DMS114 treated with DMSO at 0.1 percent for 48 hours (cell line): ENCODE results near the gene STIMATE.

Source experiments
- DNase-seq: peaks from one replicate; lab custom pipeline; 2025; ENCODE audit not compliant: unreplicated experiment; lab: John Stamatoyannopoulos, UW

STIMATE gene

DNA sequence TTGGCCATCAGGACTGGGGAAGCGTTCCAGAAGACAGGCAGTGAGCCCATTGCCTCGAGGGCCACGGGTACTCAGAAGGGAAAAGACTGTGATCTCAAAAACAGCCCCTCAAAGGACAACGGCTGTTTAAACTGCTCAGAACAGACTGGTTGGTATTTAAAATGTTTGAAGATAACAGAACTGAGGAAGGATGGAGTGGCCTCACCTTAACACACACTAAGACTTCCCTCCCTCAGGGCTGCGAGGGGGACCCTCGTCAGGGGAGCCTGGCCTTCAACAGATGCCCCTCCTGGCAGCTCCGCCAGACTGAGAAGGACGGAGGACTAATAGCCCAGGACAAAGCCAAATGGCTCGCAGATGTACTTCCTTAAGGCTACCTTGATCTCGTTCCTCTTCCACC is 2.6 kb downstream of the STIMATE start:
- no peak for DNase-seq

DNA sequence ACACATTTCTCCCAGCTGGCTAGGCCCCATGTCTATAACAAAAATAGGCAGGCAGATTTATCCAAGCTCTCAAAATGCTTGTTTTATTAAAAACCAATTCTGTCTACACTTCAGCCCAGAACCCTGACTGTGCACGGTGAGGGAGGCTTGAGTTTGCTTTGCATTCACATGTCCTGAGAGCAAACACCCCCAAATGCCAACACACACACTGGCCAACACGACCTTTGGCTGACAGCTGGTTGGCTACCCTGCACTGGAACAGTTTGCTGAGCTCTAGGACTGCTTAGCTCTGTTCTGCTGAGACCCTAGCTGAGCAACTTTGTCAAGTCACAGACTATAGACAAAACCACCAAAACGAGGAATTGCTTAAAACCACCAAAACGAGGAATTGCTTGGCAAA is 3.6 kb downstream of the STIMATE start:
- DNase-seq: no peak

DNA sequence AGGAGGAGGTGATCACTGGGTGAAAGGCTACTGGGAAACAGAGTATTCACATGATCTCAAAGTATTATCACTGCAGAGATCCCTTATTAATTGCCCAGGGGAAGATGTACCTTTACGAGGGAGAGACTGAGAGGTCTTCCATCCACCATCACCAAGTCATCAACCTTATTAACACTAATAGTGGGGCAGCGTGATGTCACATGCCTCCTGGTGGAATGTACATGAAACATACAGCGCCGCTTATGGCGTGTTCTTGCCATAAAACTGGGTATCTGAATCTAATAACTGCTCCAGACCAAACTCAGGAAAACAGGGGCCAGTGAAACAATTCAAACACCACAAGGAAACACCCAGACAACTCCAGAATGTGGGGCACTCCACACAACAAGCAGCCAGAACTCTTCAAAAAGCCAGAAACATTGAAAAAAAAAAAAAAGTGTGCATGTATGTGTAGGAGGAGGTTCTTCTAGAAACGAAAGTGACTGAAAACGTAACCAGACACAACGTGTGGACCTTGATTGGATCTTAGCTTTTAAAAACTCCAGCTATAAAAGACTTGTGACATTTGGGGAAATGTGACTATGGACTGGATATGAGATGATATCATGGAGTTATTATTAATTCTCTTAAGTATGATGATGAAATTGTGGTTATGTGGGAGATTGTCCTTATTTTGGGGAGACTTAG is 4.6 kb downstream of the STIMATE start:
- DNase-seq: no peak

DNA sequence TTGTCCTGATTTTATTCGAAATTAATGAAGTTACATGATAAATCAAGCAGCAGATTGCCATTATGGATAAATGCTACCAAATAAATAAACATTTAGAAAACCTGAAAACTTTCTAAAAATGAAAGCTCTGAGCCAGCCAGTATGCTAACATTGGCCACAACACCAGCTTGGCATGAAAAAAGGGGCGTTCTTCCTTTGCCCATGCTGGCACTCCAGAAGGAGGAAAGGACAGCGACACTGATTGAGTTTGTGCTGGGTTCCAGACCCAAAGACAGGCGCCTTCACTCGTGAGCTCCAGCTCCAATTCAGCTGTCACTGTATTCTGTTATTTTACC is 5.1 kb downstream of the STIMATE start:
- no peak for DNase-seq

DNA sequence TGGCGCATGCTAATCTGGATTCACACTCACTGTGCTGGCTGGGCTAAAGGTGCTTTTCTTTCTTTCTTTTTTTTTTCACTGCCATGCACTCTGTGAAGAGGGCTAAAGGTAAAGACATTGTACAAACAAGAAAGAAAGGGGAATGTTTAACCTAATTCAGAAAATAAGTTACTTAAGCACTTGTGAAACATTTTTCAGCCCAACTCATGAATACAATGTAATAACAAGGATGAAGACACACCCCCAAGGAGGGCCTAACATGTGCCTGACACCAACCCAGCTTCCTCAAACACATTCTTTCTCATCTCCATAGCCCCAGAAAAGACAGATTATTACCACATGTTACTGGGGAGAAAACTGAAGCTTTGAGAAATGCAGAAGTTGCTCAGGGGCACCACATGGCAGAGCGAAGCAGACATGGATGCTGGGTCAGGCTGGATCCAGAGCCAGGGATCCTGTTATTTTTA is 5.7 kb downstream of the STIMATE start:
- DNase-seq: no peak

DNA sequence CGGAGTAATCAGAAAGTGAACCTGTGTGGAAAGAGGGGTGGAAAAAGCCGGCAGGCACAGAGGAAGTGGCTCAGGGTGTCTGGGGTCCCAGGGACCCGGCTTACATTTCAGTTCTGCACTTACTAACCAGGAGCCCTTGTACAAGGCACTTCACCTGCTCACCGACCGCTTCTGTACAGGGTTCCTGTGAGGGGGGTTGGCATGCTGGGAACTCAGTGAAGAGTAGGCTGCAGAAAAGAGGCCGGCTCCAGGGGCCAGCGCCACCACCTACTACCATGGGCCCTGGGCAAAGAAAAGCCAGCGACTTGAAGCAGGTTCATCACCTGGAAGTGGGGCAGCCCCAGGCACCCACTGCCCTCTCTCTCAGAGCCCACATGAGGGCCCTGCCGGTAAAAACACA is 6.2 kb downstream of the STIMATE start:
- no peak for DNase-seq

DNA sequence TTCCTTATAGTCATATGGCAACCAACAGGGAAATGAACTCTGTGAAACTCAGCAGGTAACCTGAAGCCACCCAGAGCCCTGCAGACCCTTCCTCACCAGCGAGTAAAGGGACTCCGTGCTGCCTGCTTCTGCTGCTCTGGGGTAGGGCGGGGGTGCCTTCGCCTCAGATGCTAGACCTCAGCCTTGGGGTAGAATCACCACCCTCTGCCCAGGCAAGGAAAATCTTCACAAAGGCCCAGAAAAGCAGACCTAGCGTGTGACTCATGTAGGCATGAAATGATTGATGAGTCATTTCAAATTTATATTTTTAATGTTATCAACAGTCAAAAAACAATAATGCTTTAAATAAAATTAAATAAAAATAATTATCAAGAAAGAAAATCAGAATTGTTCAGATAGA is 6.6 kb downstream of the STIMATE start:
- no peak for DNase-seq

DNA sequence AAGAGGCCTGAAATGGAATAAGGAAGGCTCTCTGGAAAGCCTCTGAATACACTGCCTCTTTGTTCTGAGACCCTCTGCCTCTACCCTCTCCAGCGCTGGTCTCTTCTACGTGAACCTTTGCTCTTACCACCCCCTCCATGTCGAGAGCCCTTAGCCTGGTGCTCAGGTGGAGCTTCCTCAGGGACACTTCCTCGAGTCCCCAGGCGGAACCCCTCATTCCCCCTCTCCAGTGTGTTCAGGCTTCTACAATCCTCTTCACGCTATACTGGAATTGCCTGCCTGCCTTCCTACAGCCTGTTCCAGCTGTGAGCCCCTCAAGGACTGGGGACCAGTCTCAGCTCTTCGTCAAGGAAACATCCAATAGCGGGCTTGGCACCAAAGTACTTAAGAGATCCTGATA is 7.4 kb downstream of the STIMATE start:
- no peak for DNase-seq

DNA sequence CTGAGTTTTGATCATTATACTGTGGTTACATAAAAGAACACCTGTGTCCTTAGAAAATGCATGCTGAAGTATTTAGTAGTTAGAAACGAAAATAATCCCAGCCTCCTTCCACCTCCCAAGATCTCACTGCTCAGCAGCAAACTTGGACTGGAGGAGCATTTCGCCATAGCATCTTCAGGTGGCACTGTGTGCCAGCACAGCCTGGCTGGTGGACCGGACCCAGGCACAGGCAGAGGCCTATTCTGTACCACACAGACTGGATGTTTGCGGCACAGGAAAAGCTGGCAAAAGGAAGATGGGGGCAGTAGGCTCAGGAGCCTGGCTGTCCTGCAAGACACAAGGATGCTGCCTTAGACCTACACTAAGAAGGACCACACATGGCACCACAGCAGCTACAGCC is 10.2 kb downstream of the STIMATE start:
- no peak for DNase-seq

DNA sequence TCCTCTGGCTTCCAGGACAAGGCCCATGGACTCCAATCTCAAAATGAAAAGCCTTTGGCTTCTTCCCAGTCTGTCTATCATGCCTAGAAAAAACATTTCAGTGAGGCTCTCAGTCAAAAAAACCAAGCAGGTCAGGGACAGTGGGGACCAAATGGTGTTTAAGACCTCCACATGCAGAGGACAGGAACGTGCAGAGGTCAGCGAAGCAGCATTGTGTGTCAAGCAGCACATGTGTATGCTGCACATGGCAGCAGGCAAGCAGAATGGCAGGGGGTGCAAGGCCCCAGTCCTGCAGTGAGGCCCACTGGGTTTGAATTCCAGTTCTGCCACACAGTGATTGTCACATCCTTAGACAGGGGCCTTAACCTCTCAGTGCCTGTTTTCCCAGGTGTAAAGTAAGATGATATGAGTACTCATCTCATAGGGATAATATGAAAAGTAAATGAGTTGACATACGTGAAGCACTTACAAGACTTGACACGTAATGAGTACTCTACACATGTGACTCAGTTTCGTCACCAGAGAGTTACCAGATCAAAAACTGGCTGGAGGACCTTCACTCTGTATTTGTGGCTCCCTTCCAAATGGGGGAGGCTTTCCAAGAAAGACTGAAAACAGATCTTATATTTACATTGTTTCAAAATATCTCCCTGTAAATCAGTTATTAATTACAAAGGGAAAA is 11.2 kb downstream of the STIMATE start:
- DNase-seq: no peak

DNA sequence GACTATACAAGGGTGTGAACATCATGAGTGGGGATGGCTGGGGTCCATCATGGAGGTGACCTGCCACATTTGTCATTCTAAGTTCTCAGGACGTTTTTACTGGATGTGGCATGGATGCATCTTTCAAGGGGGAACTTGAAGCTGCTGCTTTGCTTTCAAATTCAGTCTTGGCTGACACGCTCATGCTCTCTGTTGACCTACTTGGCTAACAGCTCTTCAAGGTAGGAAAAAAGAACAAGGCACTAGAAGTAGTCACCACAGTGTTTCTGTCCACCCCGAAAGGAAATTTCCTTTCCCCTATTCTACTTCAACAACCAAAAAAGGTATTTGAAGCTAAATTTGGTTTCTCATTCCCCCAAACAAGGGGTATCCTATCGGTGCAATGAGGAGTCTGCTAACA is 15.0 kb downstream of the STIMATE start:
- DNase-seq: no peak

DNA sequence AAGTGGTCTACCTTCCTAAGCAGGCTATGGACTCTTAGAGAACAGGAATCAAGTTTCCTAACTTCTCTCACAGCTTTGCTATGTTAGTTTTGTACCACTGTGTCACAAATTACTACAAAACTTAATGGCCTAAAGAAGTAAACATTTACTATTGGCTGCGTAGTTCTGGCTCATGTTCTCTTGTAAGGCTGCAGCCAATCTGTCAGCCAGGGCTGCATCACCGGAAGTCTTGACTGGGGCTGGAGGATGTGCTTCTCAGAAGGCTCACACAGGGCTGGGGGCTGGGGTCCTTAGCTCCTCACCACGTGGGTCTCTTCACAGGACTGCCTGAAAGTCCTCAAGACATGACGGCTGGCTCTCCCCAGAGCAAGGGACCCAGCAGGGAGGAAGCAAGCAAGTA is 15.5 kb downstream of the STIMATE start:
- no peak for DNase-seq

DNA sequence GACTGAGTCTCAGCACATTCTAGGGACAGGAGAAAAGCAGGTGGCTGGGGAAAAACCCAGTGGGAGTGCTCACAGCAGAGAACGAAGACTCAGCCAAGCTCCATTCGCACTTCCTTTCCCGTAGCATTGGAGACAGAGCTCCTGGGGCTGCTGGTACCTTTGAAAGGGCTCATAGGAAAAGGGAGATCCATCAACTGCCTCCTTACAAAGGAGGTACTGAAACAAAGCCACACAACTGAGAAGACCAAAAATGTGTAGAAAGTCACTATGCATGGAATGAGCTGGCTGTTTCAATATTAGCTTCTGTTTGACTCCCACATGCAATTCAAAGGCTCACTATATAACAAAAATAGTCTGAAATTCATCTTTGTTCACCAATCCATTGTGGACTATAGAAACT is 16.9 kb downstream of the STIMATE start:
- no peak for DNase-seq

DNA sequence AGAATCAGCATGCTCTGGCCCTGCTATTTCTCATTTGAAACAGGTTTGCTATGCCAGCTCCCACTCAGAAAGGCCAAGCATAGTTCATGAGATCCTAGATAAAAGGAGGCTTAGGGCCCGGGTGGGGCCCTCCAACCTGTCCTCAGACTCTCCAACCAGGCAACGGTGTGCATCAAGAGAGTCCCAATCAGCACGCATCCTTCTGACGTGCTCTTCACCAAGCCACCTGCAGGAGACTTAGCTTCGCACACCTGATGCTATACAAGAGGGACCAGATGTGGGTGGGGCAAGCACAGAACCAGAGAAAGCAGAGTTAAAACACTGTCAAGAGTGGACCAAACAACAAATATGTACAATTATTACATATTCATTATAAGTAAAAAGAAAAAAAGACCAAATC is 17.3 kb downstream of the STIMATE start:
- no peak for DNase-seq

DNA sequence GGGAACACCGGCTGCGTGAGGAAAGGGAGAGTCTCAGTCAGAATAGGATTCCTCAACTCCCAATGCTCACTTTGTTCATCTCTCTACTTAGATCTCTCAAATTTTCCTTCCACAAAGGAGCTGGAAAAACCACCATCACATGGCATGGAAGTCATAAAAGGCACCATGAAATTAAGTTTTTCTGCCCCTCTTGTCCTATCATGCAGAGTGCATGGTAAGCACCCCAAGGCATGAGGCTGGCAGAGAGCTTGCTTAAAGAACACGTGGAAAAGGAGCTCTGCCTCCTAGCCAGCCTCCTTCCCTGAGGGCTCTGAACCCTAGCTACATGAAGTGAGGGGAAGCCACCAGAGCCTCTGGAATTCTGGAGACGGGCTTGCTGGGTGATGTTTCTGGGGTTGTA is 17.8 kb downstream of the STIMATE start:
- DNase-seq: no peak

DNA sequence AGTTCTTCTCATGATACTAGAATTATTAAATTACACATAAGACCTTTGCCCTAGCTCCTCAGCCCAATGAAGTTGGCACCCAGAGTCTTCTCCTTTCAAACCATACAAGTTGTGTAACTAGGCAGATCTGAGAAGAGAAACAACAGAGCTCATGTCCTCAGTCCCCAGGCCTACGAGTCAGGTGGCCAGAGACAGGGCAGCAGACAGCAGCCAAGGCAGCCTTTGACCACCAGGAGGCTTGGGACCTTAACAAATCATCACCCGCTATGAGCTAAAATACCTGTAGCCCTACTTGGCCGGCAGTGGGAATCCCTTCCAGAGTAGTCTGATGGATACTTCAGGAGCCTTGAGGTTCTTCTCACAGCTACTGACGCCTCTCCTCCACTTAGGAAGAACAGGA is 18.3 kb downstream of the STIMATE start:
- DNase-seq: no peak

DNA sequence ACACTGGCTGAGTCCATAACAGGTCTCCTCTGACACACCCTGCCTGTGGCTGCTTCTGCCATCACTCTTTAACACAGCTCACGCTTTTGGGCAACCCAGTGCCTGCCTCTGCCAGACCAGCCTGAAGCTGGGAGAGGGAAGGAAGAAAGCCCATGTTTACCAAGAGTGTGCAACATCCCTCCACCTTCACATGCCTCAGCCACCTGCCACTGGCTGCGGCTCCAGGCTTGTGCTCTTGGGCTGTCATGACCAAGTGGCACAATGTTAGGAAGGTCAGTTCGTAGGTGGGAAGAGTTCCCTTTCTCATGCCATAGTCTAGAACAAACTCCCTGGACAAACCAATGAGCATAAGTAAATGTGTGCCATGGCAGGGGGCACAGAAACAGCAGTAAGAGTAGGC is 20.3 kb downstream of the STIMATE start:
- no peak for DNase-seq

DNA sequence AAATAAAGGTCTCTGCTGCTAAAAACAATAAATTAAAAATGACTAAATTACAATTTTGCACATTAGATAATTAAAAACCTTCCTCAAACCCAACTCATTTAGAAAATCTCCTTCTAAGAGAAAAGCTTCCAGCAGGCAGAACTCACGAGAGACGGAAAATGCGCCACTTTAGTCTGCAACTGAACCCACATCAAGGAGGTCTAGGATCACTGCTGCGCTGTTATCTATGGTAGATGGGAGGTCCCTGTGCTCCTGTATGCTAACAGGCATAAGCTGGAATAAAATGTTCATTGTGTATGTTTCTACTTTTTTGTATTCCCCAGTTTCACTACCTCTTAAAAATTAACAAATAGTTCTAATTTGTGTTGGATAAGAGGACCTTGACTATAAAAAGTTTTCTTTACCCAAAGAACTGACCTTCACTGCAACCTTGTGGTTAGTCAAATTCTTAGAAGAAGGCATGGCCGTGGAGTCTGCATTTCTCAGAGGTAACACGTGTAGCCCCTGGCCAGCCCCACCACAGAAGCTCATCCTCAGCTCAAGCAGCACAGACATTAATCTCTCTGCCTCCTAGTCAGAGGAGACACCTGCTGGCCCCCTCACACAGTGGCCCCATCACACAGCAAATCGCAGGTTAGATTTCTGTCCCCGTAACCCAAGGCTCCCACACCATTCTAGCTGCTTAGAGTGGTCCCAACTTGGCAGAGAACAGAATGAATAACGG is 22.3 kb downstream of the STIMATE start:
- no peak for DNase-seq

DNA sequence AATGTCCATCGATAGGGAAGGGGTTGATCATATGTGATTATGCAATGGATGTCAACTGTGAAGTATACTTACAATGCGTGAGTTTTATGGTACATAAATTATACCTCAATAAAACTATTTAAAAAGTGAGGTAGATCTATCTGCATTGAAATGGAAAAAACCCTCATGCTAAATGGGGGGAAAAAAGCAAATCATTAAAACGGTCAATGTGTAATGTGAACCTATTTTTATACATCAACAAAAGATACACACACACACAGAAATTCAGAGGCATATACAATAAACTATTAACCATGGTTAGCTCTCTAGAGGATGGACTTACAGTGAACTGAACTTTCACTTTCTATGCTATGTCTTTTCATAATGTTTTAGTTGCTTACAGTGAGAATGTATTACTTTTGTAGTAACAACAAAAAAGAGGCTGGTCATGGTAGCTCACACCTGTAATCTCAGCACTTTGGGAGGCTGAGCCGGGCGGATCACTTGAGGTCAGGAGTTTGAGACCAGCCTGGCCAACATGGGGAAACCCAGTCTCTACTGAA is 23.1 kb downstream of the STIMATE start:
- DNase-seq: no peak

DNA sequence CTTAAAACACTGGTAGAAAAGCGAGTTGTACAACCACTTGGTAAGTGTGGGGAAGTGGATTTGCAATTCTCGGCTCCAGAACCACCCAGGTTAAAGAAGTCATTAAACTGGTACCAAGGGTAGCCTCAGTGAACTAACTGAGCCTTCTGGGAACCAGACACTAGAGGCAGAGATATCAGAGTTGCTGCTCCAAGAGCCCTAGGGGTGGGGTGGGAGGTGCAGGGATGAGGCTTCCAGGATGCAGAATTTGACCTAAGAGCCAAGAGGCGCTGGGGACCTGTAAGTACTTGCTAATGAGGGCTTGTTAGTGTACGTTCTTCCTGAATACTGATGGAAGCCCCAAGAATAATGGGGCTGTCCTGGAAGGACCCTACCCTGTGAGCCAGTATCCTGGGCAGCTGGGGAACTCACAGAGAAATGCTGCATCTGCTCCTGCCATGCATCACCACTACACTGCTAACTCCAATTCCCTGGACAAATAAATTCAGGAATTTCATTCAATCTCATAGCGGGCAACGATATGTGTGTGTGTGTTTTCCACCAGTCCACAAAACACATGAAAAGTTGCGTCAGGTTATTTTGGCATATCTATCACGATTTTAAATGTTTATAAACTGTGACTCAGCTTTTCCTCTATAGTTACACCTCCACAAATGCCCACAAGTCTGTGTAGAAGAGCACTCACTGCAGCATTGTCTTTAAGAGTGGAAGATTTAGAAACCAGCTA is 23.8 kb downstream of the STIMATE start:
- DNase-seq: no peak

DNA sequence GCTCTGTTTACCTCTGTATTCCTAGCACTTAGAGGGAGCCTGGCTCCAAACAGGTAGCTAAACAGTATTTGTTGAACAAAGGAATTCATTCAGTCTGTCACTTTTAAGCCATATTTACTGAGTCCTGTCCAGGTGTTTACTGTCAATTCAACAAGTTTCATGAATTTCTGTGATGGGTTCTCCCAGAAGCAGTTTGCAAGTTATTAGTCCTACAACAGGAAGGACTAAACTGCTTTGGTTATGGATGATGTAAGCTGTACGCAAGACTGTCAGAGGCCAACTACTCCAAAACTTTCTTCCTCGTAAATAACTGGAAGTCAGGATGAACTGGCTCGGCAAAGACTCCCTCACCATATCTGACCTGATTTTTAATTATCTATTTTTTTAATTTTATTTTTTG is 25.1 kb downstream of the STIMATE start:
- DNase-seq: no peak
